ENCODE data around the gene LRRC3. TPM values are rescaled to one million over a fixed set of nuclear protein-coding genes. Genes with fewer than 3 reads are reported as not detected.

LRRC3 gene
- total RNA-seq, 4 donors from 2014 or later, result 3.9 to 6.2 (median 4.7) TPM

DNA sequence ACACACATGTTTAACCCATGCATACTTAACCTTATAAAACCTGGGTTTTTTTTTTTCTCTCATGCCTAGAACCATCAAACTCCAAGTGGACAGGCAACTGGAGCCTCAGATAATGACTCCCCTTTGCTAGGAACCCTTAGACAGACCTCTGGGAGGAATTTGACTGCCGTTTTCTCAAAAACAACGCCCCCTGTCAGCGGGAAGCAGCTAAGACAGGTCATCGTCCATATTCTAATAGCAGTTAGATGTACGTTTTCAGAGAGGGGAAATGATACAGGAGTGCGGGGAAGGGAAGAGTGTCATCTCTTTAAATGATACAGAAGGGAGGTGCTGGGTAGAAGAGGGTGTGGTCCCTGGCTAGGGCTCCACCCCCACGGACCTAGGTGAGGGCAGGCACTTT, 34.7 kb downstream of the LRRC3 start:
- DNase-seq (ENCODE audit: low spot score in 2 of 2), result no peak
- peaks cover 11% of the 10 kb centered on the region for H3K9me3 ChIP-seq
- no peaks in the 10 kb centered on the region for H3K36me3 ChIP-seq
- no peaks in the 10 kb centered on the region for H3K4me1 ChIP-seq
- H3K4me3 ChIP-seq, result no peak overlapping the region
- H3K27me3 ChIP-seq, result peaks cover 9% of the 10 kb centered on the region
- TF ChIP-seq EP300 (IDR thresholded peaks at IDR 0.05), result no peak
- TF ChIP-seq POLR2A (IDR thresholded peaks at IDR 0.05), result no peak
- no peak for TF ChIP-seq POLR2AphosphoS5 (IDR thresholded peaks at IDR 0.05)
- TF ChIP-seq, protein P1, sequence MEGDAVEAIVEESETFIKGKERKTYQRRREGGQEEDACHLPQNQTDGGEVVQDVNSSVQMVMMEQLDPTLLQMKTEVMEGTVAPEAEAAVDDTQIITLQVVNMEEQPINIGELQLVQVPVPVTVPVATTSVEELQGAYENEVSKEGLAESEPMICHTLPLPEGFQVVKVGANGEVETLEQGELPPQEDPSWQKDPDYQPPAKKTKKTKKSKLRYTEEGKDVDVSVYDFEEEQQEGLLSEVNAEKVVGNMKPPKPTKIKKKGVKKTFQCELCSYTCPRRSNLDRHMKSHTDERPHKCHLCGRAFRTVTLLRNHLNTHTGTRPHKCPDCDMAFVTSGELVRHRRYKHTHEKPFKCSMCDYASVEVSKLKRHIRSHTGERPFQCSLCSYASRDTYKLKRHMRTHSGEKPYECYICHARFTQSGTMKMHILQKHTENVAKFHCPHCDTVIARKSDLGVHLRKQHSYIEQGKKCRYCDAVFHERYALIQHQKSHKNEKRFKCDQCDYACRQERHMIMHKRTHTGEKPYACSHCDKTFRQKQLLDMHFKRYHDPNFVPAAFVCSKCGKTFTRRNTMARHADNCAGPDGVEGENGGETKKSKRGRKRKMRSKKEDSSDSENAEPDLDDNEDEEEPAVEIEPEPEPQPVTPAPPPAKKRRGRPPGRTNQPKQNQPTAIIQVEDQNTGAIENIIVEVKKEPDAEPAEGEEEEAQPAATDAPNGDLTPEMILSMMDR (IDR thresholded peaks at IDR 0.05), result no peak
- H3K27ac ChIP-seq, result no peak overlapping the region
- 45% methylated on average over 7 of the region's 7 CpGs for WGBS

DNA sequence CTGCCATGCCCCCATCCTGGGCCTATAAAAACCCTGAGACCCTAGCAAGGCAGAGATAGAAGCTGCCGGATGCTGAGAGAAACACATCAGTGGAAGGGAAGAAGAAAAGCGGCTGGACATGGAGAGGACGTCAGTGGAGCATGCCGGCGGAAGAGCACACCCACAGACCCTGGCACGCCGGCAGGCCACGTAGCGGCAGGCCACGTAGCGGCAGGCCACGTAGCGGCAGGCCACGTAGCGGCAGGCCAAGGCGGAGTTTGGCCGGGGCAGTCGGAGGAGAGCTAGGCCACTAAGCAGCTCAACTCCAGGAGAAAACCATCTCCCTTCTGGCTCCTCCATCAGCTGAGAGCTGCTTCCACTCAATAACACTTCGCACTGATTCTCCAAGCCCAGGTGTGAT, 35.1 kb downstream of the LRRC3 start:
- no peak for DNase-seq (ENCODE audit: low spot score in 2 of 2)
- Histone ChIP-seq H3K36me3 (no peaks in the 10 kb centered on the region), H3K4me1 (no peaks in the 10 kb centered on the region), H3K27ac (no peak overlapping the region), H3K9me3 (peaks cover 11% of the 10 kb centered on the region), H3K4me3 (no peak overlapping the region), H3K27me3 (peaks cover 9% of the 10 kb centered on the region)
- no peak for TF ChIP-seq POLR2A (IDR thresholded peaks at IDR 0.05)
- TF ChIP-seq POLR2AphosphoS5 (IDR thresholded peaks at IDR 0.05), result no peak
- TF ChIP-seq, protein P1 (IDR thresholded peaks at IDR 0.05), result no peak
- TF ChIP-seq EP300 (IDR thresholded peaks at IDR 0.05), result no peak
- 96% methylated on average over 19 of the region's 19 CpGs for WGBS

DNA sequence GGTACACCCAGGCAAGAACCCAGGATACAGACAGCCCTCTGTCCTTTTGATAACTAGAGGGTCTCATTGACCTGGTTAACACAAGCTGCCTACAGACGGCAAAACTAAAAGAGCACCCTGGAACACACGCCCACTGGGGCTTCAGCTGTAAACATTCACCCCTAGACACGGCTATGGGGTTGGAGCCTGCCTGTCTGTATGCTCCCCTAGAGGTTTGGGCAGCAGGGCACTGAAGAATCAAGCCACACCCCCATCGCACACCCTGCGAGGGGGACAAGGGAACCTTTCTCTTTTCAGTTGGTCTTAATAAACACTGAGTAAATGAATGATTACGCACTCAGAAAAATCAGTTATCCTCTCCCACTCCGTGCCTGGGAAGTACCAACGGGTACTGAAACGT, 35.5 kb downstream of the LRRC3 start:
- Histone ChIP-seq H3K27ac (no peak overlapping the region), H3K9me3 (peaks cover 11% of the 10 kb centered on the region), H3K4me3 (no peak overlapping the region), H3K27me3 (peaks cover 7% of the 10 kb centered on the region), H3K36me3 (no peaks in the 10 kb centered on the region), H3K4me1 (no peaks in the 10 kb centered on the region)
- 90% methylated on average over 9 of the region's 9 CpGs for WGBS
- no peak for DNase-seq (ENCODE audit: low spot score in 2 of 2)
- TF ChIP-seq, protein P1 (IDR thresholded peaks at IDR 0.05), result no peak
- no peak for TF ChIP-seq EP300 (IDR thresholded peaks at IDR 0.05)
- no peak for TF ChIP-seq POLR2AphosphoS5 (IDR thresholded peaks at IDR 0.05)
- TF ChIP-seq POLR2A (IDR thresholded peaks at IDR 0.05), result no peak

- no peak for DNase-seq (ENCODE audit: low spot score in 2 of 2)
- Histone ChIP-seq H3K4me1 (peaks cover 14% of the 10 kb centered on the region), H3K27ac (no peak overlapping the region), H3K36me3 (no peaks in the 10 kb centered on the region), H3K27me3 (no peaks in the 10 kb centered on the region), H3K4me3 (no peak overlapping the region), H3K9me3 (peaks cover 11% of the 10 kb centered on the region)
- WGBS, result 91% methylated on average over 9 of the region's 9 CpGs
- TF ChIP-seq POLR2A (IDR thresholded peaks at IDR 0.05), result no peak
- TF ChIP-seq POLR2AphosphoS5 (IDR thresholded peaks at IDR 0.05), result no peak
- no peak for TF ChIP-seq EP300 (IDR thresholded peaks at IDR 0.05)
- TF ChIP-seq, protein P1 (IDR thresholded peaks at IDR 0.05), result no peak
Measured at GRCh38 chr21:44492567-44493385, 37.5 kb downstream of the LRRC3 start.

DNA sequence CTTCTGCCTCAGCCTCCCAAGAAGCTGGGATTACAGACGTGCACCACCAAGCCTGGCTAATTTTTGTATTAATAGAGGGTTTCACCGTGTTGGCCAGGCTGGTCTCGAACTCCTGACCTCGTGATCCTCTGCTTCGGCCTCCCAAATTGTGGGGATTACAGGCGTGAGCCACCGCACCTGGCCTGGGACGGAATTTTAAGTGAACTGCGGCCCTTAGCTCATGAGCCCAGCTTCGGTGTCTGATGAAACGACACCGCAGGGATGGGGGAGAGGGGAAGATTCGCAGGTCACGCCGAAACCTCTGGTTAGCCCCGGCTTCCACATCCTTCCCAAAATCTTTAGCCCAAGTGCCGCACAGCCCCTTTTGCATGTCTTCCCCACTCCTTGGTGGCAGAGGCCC, 39.1 kb downstream of the LRRC3 start:
- WGBS, result 96% methylated on average over 17 of the region's 17 CpGs
- TF ChIP-seq POLR2AphosphoS5 (IDR thresholded peaks at IDR 0.05), result no peak
- TF ChIP-seq, protein P1 (IDR thresholded peaks at IDR 0.05), result no peak
- TF ChIP-seq POLR2A (IDR thresholded peaks at IDR 0.05), result no peak
- no peak for TF ChIP-seq EP300 (IDR thresholded peaks at IDR 0.05)
- no peaks in the 10 kb centered on the region for H3K36me3 ChIP-seq
- peaks cover under 1% of the 10 kb centered on the region for H3K27me3 ChIP-seq
- no peak overlapping the region for H3K27ac ChIP-seq
- H3K4me3 ChIP-seq, result no peak overlapping the region
- peaks cover 16% of the 10 kb centered on the region for H3K4me1 ChIP-seq
- DNase-seq (ENCODE audit: low spot score in 2 of 2), result no peak
- peaks cover 11% of the 10 kb centered on the region for H3K9me3 ChIP-seq

Measured in suprapubic skin (tissue), 4 donors.